Measurements from ENCODE around the gene TRIM61. TPM values are rescaled to one million over a fixed set of nuclear protein-coding genes. Genes with fewer than 3 reads are reported as not detected.
"Not testable (repeated sequence)": the region's sequence is repeated elsewhere in the genome, so short reads cannot be mapped to it uniquely, and the experiment has no call there.

Gene TRIM61
- total and polyA plus RNA-seq, 12 donors: 0.37 to 3.1 (median 2.1) TPM

DNA sequence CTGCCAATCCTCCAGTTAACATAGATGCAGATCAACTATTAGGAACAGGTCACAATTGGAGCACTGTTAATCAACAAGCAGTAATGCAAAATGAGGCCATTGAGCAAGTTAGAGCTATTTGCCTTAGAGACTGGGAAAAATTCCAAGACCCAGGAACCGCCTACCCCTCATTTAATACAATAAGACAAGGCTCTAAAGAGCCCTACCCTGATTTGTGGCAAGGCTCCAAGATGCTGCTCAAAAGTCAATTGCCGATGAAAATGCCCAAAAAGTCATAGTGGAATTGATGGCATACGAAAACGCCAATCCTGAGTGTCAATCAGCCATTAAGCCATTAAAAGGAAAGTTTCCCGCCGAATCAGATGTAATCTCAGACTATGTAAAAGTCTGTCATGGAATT is 20.5 kb upstream of the TRIM61 start:
- H3K27me3 ChIP-seq: peaks cover 0 to 9% (median 0%) of the 10 kb centered on the region in 7 donors
- H3K36me3 ChIP-seq: no peaks in the 10 kb centered on the region
- DNase-seq (no peak), ATAC-seq (no peak)
- intact Hi-C loops (cut with DNase I): no loop called here
- TF ChIP-seq, protein P1, sequence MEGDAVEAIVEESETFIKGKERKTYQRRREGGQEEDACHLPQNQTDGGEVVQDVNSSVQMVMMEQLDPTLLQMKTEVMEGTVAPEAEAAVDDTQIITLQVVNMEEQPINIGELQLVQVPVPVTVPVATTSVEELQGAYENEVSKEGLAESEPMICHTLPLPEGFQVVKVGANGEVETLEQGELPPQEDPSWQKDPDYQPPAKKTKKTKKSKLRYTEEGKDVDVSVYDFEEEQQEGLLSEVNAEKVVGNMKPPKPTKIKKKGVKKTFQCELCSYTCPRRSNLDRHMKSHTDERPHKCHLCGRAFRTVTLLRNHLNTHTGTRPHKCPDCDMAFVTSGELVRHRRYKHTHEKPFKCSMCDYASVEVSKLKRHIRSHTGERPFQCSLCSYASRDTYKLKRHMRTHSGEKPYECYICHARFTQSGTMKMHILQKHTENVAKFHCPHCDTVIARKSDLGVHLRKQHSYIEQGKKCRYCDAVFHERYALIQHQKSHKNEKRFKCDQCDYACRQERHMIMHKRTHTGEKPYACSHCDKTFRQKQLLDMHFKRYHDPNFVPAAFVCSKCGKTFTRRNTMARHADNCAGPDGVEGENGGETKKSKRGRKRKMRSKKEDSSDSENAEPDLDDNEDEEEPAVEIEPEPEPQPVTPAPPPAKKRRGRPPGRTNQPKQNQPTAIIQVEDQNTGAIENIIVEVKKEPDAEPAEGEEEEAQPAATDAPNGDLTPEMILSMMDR (IDR thresholded peaks at IDR 0.05): no peak
- H3K4me1 ChIP-seq: no peaks in the 10 kb centered on the region
- no peaks in the 10 kb centered on the region for H3K9me3 ChIP-seq
- WGBS, 2 donors: 78 to 80% methylated on average over 6 of the region's 6 CpGs
- no peak overlapping the region for H3K27ac ChIP-seq
- H3K4me3 ChIP-seq: no peak overlapping the region

DNA sequence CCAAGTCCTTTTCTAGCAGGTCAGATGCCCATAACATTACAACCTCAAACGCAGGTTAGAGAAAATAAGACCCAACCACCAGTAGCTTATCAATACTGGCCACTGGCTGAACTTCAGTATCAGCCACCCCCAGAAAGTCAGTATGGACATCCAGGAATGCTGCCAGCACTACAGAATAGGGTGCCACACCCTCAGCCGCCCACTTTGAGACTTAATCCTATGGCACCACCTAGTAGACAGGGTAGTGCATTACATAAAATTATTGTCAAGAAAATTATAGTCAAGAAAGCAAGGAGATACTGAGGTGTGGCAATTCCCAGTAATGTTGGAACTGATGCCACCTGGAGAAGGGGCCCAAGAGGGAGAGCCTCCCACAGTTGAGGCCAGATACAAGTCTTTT is 19.9 kb upstream of the TRIM61 start:
- Histone ChIP-seq H3K4me3 (no peak overlapping the region), H3K27me3 (peaks cover 0 to 9% (median 0%) of the 10 kb centered on the region in 7 donors), H3K27ac (no peak overlapping the region), H3K4me1 (no peaks in the 10 kb centered on the region), H3K9me3 (no peaks in the 10 kb centered on the region), H3K36me3 (no peaks in the 10 kb centered on the region)
- TF ChIP-seq, protein P1 (IDR thresholded peaks at IDR 0.05): no peak
- WGBS, 2 donors: 73 to 87% methylated on average over 2 of the region's 2 CpGs
- no peak for ATAC-seq
- intact Hi-C loops (cut with DNase I): no loop called here
- DNase-seq: no peak

DNA sequence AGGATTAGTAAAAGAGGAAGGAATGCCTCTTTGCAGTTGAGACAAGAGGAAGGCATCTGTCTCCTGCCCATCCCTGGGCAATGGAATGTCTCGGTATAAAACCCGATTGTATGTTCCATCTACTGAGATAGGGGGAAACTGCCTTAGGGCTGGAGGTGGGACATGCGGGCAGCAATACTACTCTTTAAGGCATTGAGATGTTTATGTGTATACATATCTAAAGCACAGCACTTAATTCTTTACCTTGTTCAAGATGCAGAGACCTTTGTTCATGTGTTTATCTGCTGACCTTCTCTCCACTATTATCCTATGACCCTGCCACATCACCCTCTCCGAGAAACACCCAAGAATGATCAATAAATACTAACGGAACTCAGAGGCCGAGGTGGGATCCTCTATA is 18.7 kb upstream of the TRIM61 start:
- WGBS, 2 donors: 81 to 84% methylated on average over 6 of the region's 6 CpGs

DNA sequence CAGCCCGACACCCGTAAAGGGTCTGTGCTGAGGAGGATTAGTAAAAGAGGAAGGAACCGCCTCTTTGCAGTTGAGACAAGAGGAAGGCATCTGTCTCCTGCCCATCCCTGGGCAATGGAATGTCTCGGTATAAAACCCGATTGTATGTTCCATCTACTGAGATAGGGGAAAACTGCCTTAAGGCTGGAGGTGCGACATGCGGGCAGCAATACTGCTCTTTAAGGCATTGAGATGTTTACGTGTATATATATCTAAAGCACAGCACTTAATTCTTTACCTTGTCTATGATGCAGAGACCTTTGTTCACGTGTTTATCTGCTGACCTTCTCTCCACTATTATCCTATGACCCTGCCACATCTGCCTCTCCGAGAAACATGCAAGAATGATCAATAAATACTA is 13.3 kb upstream of the TRIM61 start:
- intact Hi-C loops (cut with DNase I); H3K4me1 ChIP-seq; H3K27ac ChIP-seq; DNase-seq; H3K9me3 ChIP-seq; H3K36me3 ChIP-seq; H3K27me3 ChIP-seq; ATAC-seq; H3K4me3 ChIP-seq: not testable (repeated sequence)
- 78 to 81% methylated on average over 10 of the region's 10 CpGs for WGBS, 2 donors

More for the DNA sequence above, 18.7 kb upstream of the TRIM61 start:
- H3K4me3 ChIP-seq; ATAC-seq; H3K4me1 ChIP-seq; H3K27me3 ChIP-seq; H3K9me3 ChIP-seq; H3K27ac ChIP-seq; H3K36me3 ChIP-seq; intact Hi-C loops (cut with DNase I); DNase-seq: not testable (repeated sequence)

DNA sequence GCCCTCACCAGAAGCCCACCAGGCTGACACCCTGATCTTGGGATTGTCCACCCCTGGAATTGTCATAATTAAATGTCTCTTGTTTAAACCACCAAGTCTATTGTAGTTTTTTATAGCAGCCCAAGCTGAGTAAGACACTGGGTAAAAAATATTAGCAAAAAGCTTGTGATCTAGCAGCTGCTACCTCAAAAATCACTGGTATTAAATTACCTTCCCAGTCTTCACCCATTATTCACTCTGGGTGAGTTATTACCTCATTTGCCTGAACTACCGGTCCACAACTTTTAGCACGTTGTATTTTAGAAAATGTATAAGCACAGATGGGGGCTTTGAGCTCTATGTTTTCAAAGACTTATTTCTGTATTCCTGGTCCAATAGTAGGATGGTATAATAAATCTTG is 12.0 kb upstream of the TRIM61 start:
- WGBS, 2 donors: 76 to 83% methylated on average over 2 of the region's 2 CpGs
- no peaks in the 10 kb centered on the region for H3K36me3 ChIP-seq
- H3K27ac ChIP-seq: no peak overlapping the region
- H3K4me3 ChIP-seq: no peak overlapping the region
- TF ChIP-seq, protein P1 (IDR thresholded peaks at IDR 0.05): no peak
- no peak for DNase-seq
- peaks cover 0 to 5% (median 0%) of the 10 kb centered on the region in 11 donors for H3K9me3 ChIP-seq
- peaks cover 0 to 2% (median 0%) of the 10 kb centered on the region in 7 donors for H3K27me3 ChIP-seq
- intact Hi-C loops (cut with DNase I): no loop called here
- ATAC-seq: no peak
- no peaks in the 10 kb centered on the region for H3K4me1 ChIP-seq

GRCh38 chr4:164971929-164972328 is 5.5 kb downstream of the TRIM61 start:
- H3K27me3 ChIP-seq; H3K9me3 ChIP-seq; H3K27ac ChIP-seq; H3K4me1 ChIP-seq; intact Hi-C loops (cut with DNase I); ATAC-seq; DNase-seq; H3K4me3 ChIP-seq: not testable (repeated sequence)
- 89 to 95% methylated on average over 2 of the region's 2 CpGs for WGBS, 2 donors
- peaks cover 0 to 38% (median 0%) of the 10 kb centered on the region in 9 donors for H3K36me3 ChIP-seq

Measured in heart right ventricle (tissue), 16 donors.